GM10847 (cell line): ENCODE measurements around the gene LY86.

ENCODE experiments used
- POLR2A ChIP-seq: IDR thresholded peaks from 2 replicates; pipeline ENCODE4 v1.6.1; 2011; ENCODE audit not compliant: insufficient read length; ENCODE audit errors: extremely low read depth

LY86 gene

GRCh38 chr6:6586671-6587526, 1.6 kb upstream of the LY86 start:
- TF ChIP-seq POLR2A = peak; percentile 67

GRCh38 chr6:6587696-6588063, 840 bp upstream of the LY86 start:
- TF ChIP-seq POLR2A = no peak

GRCh38 chr6:6588924-6589709, 597 bp downstream of the LY86 start:
- peak; percentile 6 for TF ChIP-seq POLR2A

- no peak for TF ChIP-seq POLR2A
Measured at GRCh38 chr6:6590530-6590929, 2.0 kb downstream of the LY86 start.

GRCh38 chr6:6591778-6592465, 3.4 kb downstream of the LY86 start:
- no peak for TF ChIP-seq POLR2A

- no peak for TF ChIP-seq POLR2A
Measured at GRCh38 chr6:6592826-6593475, 4.4 kb downstream of the LY86 start.

GRCh38 chr6:6593867-6594468, 5.4 kb downstream of the LY86 start:
- TF ChIP-seq POLR2A = no peak

- TF ChIP-seq POLR2A = no peak
Measured at GRCh38 chr6:6595025-6595424, 6.5 kb downstream of the LY86 start.

GRCh38 chr6:6595952-6596351, 7.4 kb downstream of the LY86 start:
- no peak for TF ChIP-seq POLR2A

- TF ChIP-seq POLR2A = no peak
Measured at GRCh38 chr6:6596529-6597328, 8.2 kb downstream of the LY86 start.

- no peak for TF ChIP-seq POLR2A
Measured at GRCh38 chr6:6597682-6598081, 9.2 kb downstream of the LY86 start.

GRCh38 chr6:6599468-6599873, 11.0 kb downstream of the LY86 start:
- no peak for TF ChIP-seq POLR2A

- TF ChIP-seq POLR2A = no peak
Measured at GRCh38 chr6:6600875-6601274, 12.4 kb downstream of the LY86 start.

GRCh38 chr6:6602262-6602661, 13.7 kb downstream of the LY86 start:
- TF ChIP-seq POLR2A = no peak

- TF ChIP-seq POLR2A = no peak
Measured at GRCh38 chr6:6603317-6603716, 14.8 kb downstream of the LY86 start.

- no peak for TF ChIP-seq POLR2A
Measured at GRCh38 chr6:6604015-6604414, 15.5 kb downstream of the LY86 start.
